ENCODE data around the gene LEMD3. TPM values are rescaled to one million over a fixed set of nuclear protein-coding genes. Genes with fewer than 3 reads are reported as not detected.

Gene LEMD3
- total RNA-seq, 1 experiment from 2014 or later: 57.8 TPM

DNA sequence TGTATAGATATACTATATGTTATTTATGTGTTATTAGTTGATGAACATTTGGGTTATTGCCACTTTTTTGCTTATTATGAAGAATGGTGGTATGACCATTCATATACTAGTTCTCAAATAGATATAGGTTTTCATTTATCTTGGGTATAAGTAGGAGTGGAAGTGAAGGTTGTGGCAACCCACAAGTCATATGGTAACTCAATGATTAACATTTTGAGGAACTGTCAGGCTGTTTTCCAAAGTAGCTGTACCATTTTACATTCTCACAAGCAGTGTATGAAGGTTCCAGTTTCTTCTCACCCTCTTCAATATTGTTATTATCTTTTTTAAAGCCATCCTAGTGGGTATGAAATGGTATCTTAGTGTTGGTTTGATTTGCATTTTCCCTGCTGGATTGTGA lies 90.1 kb downstream of the LEMD3 start:
- Histone ChIP-seq H3K27me3 (ENCODE audit: low read length) (no peaks in the 10 kb centered on the region), H2AFZ (ENCODE audit: low read length) (no peak overlapping the region), H3K9ac (ENCODE audit: low read length) (no peak overlapping the region), H3K9me3 (ENCODE audit: low read length) (no peaks in the 10 kb centered on the region), H4K20me1 (ENCODE audit: low read length) (no peaks in the 10 kb centered on the region), H3K36me3 (ENCODE audit: low read depth, low read length) (no peaks in the 10 kb centered on the region), H3K79me2 (ENCODE audit: low read length) (no peaks in the 10 kb centered on the region), H3K4me2 (ENCODE audit: low read length) (no peak overlapping the region), H3F3A (ENCODE audit: low read length, unreplicated experiment) (no peaks in the 10 kb centered on the region), H3K4me1 (ENCODE audit: insufficient read depth, low read length) (no peaks in the 10 kb centered on the region), H3K27ac (ENCODE audit: low read length) (no peak overlapping the region), H3K9me2 (replicated peaks; ENCODE audit: low read length) (no peaks in the 10 kb centered on the region), H3K4me3 (ENCODE audit: low read length) (no peak overlapping the region)
- no peak for DNase-seq
- no peak for ATAC-seq
- ChIA-PET POLR2A (ENCODE audit: unreplicated experiment) (no interaction called here), CTCF (no interaction called here)
- no peak for TF ChIP-seq EZH2 (IDR thresholded peaks at IDR 0.05; ENCODE audit: low read length, unreplicated experiment)
- TF ChIP-seq, protein P1, sequence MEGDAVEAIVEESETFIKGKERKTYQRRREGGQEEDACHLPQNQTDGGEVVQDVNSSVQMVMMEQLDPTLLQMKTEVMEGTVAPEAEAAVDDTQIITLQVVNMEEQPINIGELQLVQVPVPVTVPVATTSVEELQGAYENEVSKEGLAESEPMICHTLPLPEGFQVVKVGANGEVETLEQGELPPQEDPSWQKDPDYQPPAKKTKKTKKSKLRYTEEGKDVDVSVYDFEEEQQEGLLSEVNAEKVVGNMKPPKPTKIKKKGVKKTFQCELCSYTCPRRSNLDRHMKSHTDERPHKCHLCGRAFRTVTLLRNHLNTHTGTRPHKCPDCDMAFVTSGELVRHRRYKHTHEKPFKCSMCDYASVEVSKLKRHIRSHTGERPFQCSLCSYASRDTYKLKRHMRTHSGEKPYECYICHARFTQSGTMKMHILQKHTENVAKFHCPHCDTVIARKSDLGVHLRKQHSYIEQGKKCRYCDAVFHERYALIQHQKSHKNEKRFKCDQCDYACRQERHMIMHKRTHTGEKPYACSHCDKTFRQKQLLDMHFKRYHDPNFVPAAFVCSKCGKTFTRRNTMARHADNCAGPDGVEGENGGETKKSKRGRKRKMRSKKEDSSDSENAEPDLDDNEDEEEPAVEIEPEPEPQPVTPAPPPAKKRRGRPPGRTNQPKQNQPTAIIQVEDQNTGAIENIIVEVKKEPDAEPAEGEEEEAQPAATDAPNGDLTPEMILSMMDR (conservative IDR thresholded peaks at IDR 0.05; ENCODE audit: low read depth, low read length): no peak
- TF ChIP-seq EZH2phosphoT487 (IDR thresholded peaks at IDR 0.05; ENCODE audit: borderline replicate concordance, low read length): no peak
- intact Hi-C loops (cut with micrococcal nuclease): no loop called here
- BruUV-seq (replicated peaks): no TSS peak

DNA sequence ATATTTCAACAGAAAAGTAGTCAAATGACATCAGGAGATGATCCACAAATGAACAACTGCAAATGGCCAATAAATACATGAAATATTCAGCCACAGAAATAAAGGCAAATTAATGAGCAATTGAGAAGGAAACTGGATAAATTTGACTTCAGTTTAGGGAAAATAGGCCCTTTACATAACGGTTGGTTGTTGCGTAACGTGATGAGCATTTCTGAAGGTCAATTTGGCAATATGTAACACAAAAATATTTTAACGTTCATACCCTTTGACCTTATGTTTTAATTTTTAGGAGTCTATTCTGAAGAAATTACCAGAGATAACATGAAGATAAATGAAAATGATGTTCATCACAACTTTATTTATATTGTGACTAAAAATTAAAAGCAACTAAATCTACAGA lies 94.4 kb downstream of the LEMD3 start:
- H3K27me3 ChIP-seq (ENCODE audit: low read length): no peaks in the 10 kb centered on the region
- no peaks in the 10 kb centered on the region for H3K36me3 ChIP-seq (ENCODE audit: low read depth, low read length)
- no peaks in the 10 kb centered on the region for H4K20me1 ChIP-seq (ENCODE audit: low read length)
- BruUV-seq (replicated peaks): no TSS peak
- DNase-seq (no peak), ATAC-seq (no peak)
- no peaks in the 10 kb centered on the region for H3K9me3 ChIP-seq (ENCODE audit: low read length)
- POLR2A ChIA-PET (ENCODE audit: unreplicated experiment): no interaction called here
- no peak overlapping the region for H3K4me3 ChIP-seq (ENCODE audit: low read length)
- no peaks in the 10 kb centered on the region for H3K4me1 ChIP-seq (ENCODE audit: insufficient read depth, low read length)
- intact Hi-C loops (cut with micrococcal nuclease): no loop called here
- CTCF ChIA-PET: no interaction called here
- no peak overlapping the region for H3K27ac ChIP-seq (ENCODE audit: low read length)
- no peak for TF ChIP-seq EZH2phosphoT487 (IDR thresholded peaks at IDR 0.05; ENCODE audit: borderline replicate concordance, low read length)
- no peak for TF ChIP-seq EZH2 (IDR thresholded peaks at IDR 0.05; ENCODE audit: low read length, unreplicated experiment)
- TF ChIP-seq, protein P1 (conservative IDR thresholded peaks at IDR 0.05; ENCODE audit: low read depth, low read length): no peak
- H3K4me2 ChIP-seq (ENCODE audit: low read length): no peak overlapping the region
- no peak overlapping the region for H2AFZ ChIP-seq (ENCODE audit: low read length)
- no peaks in the 10 kb centered on the region for H3K79me2 ChIP-seq (ENCODE audit: low read length)
- no peak overlapping the region for H3K9ac ChIP-seq (ENCODE audit: low read length)
- no peaks in the 10 kb centered on the region; the same call in 1 of the 2 replicates for H3K9me2 ChIP-seq (replicated peaks; ENCODE audit: low read length)
- no peaks in the 10 kb centered on the region for H3F3A ChIP-seq (ENCODE audit: low read length, unreplicated experiment)

- H3K4me1 ChIP-seq (ENCODE audit: insufficient read depth, low read length): peaks cover 10% of the 10 kb centered on the region
- H3K4me2 ChIP-seq (ENCODE audit: low read length): no peak overlapping the region
- intact Hi-C loops (cut with micrococcal nuclease): no loop called here
- H3K79me2 ChIP-seq (ENCODE audit: low read length): no peaks in the 10 kb centered on the region
- H3K27me3 ChIP-seq (ENCODE audit: low read length): no peaks in the 10 kb centered on the region
- ChIA-PET POLR2A (ENCODE audit: unreplicated experiment) (no interaction called here), CTCF (no interaction called here)
- H3K4me3 ChIP-seq (ENCODE audit: low read length): no peak overlapping the region
- no TSS peak for BruUV-seq (replicated peaks)
- TF ChIP-seq EZH2phosphoT487 (IDR thresholded peaks at IDR 0.05; ENCODE audit: borderline replicate concordance, low read length) (no peak), EZH2 (IDR thresholded peaks at IDR 0.05; ENCODE audit: low read length, unreplicated experiment) (no peak)
- TF ChIP-seq, protein P1 (conservative IDR thresholded peaks at IDR 0.05; ENCODE audit: low read depth, low read length): no peak
- no peak overlapping the region for H3K27ac ChIP-seq (ENCODE audit: low read length)
- no peaks in the 10 kb centered on the region for H3K9me3 ChIP-seq (ENCODE audit: low read length)
- no peak for ATAC-seq
- no peak for DNase-seq
- no peaks in the 10 kb centered on the region for H3F3A ChIP-seq (ENCODE audit: low read length, unreplicated experiment)
- no peaks in the 10 kb centered on the region for H4K20me1 ChIP-seq (ENCODE audit: low read length)
- H3K9me2 ChIP-seq (replicated peaks; ENCODE audit: low read length): no peaks in the 10 kb centered on the region; the same call in 1 of the 2 replicates
- H2AFZ ChIP-seq (ENCODE audit: low read length): no peak overlapping the region
- H3K36me3 ChIP-seq (ENCODE audit: low read depth, low read length): no peaks in the 10 kb centered on the region
- no peak overlapping the region for H3K9ac ChIP-seq (ENCODE audit: low read length)
Observed at GRCh38 chr12:65266408-65266807, 97.0 kb downstream of the LEMD3 start.
